HEK293 (cell line): ENCODE data around the gene FDX2.

ENCODE experiments used
- CTCF ChIP-seq: fragments of 450-650 bp; formaldehyde crosslinking; IDR thresholded peaks from 2 replicates; pipeline ENCODE4 v1.5.1; 2016; ENCODE audit warnings: missing biosample characterization, missing genetic modification characterization
- PATZ1 ChIP-seq: fragments of 450-650 bp; formaldehyde crosslinking; IDR thresholded peaks from 2 replicates; pipeline ENCODE4 v1.5.1; 2016; ENCODE audit warnings: missing biosample characterization, missing genetic modification characterization
- SALL2 ChIP-seq: fragments of 450-650 bp; formaldehyde crosslinking; IDR thresholded peaks from 2 replicates; pipeline ENCODE4 v1.5.0; 2017; ENCODE audit warnings: missing biosample characterization, mild to moderate bottlenecking, missing genetic modification characterization, borderline replicate concordance
- ZBTB8A ChIP-seq: fragments of 450-650 bp; formaldehyde crosslinking; IDR thresholded peaks from 2 replicates; pipeline ENCODE4 v1.5.1; 2016; ENCODE audit warnings: missing biosample characterization, missing genetic modification characterization
- ZNF184 ChIP-seq: fragments of 450-650 bp; IDR thresholded peaks from 2 replicates; pipeline ENCODE4 v1.5.1; 2018; ENCODE audit warnings: missing biosample characterization, mild to moderate bottlenecking, missing genetic modification characterization
- ZNF202 ChIP-seq: fragments of 450-650 bp; formaldehyde crosslinking; IDR thresholded peaks from 2 replicates; pipeline ENCODE4 v1.5.1; 2016; ENCODE audit warnings: missing biosample characterization, missing genetic modification characterization, borderline replicate concordance
- ZNF311 ChIP-seq: fragments of 450-650 bp; formaldehyde crosslinking; IDR thresholded peaks from 2 replicates; pipeline ENCODE4 v1.5.1; 2017; ENCODE audit warnings: missing biosample characterization, missing genetic modification characterization, borderline replicate concordance
- ZNF544 ChIP-seq: fragments of 450-650 bp; formaldehyde crosslinking; IDR thresholded peaks from 2 replicates; pipeline ENCODE4 v1.5.0; 2017; ENCODE audit warnings: missing biosample characterization, missing genetic modification characterization

- TF ChIP-seq ZNF184 (tag by site-specific recombination), result no peak
- no peak for TF ChIP-seq CTCF (tag by site-specific recombination)
- no peak for TF ChIP-seq SALL2 (tag by site-specific recombination)
- TF ChIP-seq ZNF311, result no peak
- TF ChIP-seq ZNF202, result no peak
- no peak for TF ChIP-seq PATZ1
- TF ChIP-seq ZNF544 (tag by site-specific recombination), result no peak
- no peak for TF ChIP-seq ZBTB8A
Observed at GRCh38 chr19:10361569-10362011, 45.8 kb upstream of the FDX2 start.
